HepG2 (cell line): ENCODE data around the gene VAX1. TPM values are rescaled to one million over a fixed set of nuclear protein-coding genes. Genes with fewer than 3 reads are reported as not detected.

Experiments used
- ATAC-seq: fragments of 200-7000 bp; cut with Tn5 transposase; 3 replicates; pipeline ENCODE4 v1.9.1; 2020; ENCODE audit warnings: mild to moderate bottlenecking, moderate library complexity
- BruUV-seq: library from RNA; stranded (reverse); fragments of 400-500 nt; replicated peaks from 2 replicates; lab custom pipeline; 2021; lab: Mats Ljungman, UMichigan
- CTCF ChIA-PET: fragments of 300-600 bp; formaldehyde crosslinking; extraction: SDS; loops from one replicate; lab custom pipeline; 2021; ENCODE audit warnings: low total read pairs, inconsistent platforms, low intra/inter-chr PET ratio; lab: Yijun Ruan, JAX
- POLR2A ChIA-PET: fragments of 350-600 bp; sonication (Branson Sonifier 250); formaldehyde crosslinking; loops from one replicate; lab custom pipeline; 2020; ENCODE audit warnings: antibody characterized with exemption, inconsistent platforms; lab: Yijun Ruan, JAX
- DNase-seq: peaks from one replicate; pipeline ENCODE4 v3.0.0-alpha.2; 2015; ENCODE audit warnings: low spot score
- FAIRE-seq: peaks from 3 replicates; lab custom pipeline; 2011; peaks lifted over from hg19 to GRCh38; lab: Jason Lieb, UNC
- H2AFZ ChIP-seq: one replicate; pipeline ENCODE4 v1.6.1; 2011; ENCODE audit warnings: low read length, inconsistent platforms
- H3K27ac ChIP-seq: fragments of 300-600 bp; 3 replicates; pipeline ENCODE4 v1.8.0; 2011; ENCODE audit warnings: mixed run types, mild to moderate bottlenecking, mixed read lengths, low read length, inconsistent platforms; ENCODE audit not compliant: insufficient read depth; ENCODE audit errors: extremely low read length
- H3K27me3 ChIP-seq, 2 experiments: fragments of 200-600 bp in 1 of 2; 2 replicates in 1 of 2; 3 replicates in 1 of 2; pipeline versions ENCODE4 v1.6.0 to v1.8.0; 2011; ENCODE audit warnings: low read length in 2 of 2, mild to moderate bottlenecking in 2 of 2, moderate library complexity in 2 of 2, inconsistent platforms in 1 of 2; ENCODE audit not compliant: insufficient read depth in 2 of 2, control insufficient read depth in 1 of 2
- H3K36me3 ChIP-seq, 2 experiments: fragments of 200-600 bp in 1 of 2; replicated peaks in 1 of 2; 2 replicates in 1 of 2; 3 replicates in 1 of 2; pipeline versions ENCODE4 v1.5.1 to v1.8.0; 2011; ENCODE audit warnings: low read length in 2 of 2, inconsistent platforms in 1 of 2; ENCODE audit not compliant: insufficient read depth in 2 of 2, control insufficient read depth in 1 of 2
- H3K4me1 ChIP-seq: 2 replicates; pipeline ENCODE4 v1.5.1; 2012; ENCODE audit warnings: low read length, inconsistent platforms; ENCODE audit not compliant: insufficient read depth
- H3K4me2 ChIP-seq: 2 replicates; pipeline ENCODE4 v1.6.0; 2011; ENCODE audit warnings: low read depth, low read length, inconsistent platforms
- H3K4me3 ChIP-seq, 3 experiments: fragments of 200-600 bp in 1 of 3; sonication (generic), shearing (Covaris generic) in 1 of 3; replicated peaks in 1 of 3; 2 replicates each; pipeline ENCODE4 v1.5.1; 2011 to 2016; ENCODE audit warnings: low read length in 3 of 3, inconsistent platforms in 2 of 3, low read depth in 2 of 3, mild to moderate bottlenecking in 2 of 3, control low read depth in 1 of 3, mixed read lengths in 1 of 3; ENCODE audit not compliant: insufficient read depth in 1 of 3
- H3K79me2 ChIP-seq: one replicate; pipeline ENCODE4 v1.6.1; 2011; ENCODE audit warnings: low read length, inconsistent platforms; ENCODE audit not compliant: insufficient read depth
- H3K9ac ChIP-seq: 2 replicates; pipeline ENCODE4 v1.6.0; 2011; ENCODE audit warnings: mild to moderate bottlenecking, low read depth, low read length, inconsistent platforms; ENCODE audit not compliant: insufficient read depth
- H3K9me3 ChIP-seq: 2 replicates; pipeline ENCODE4 v1.5.1; 2012; ENCODE audit warnings: mild to moderate bottlenecking, low read length
- H4K20me1 ChIP-seq: 2 replicates; pipeline ENCODE4 v1.6.0; 2011; ENCODE audit warnings: inconsistent platforms, mild to moderate bottlenecking, low read length, moderate library complexity; ENCODE audit not compliant: insufficient read depth
- HNRNPUL1 ChIP-seq: fragments of 200-400 bp; formaldehyde crosslinking; IDR thresholded peaks from 2 replicates; pipeline ENCODE4 v1.6.1; 2017; ENCODE audit warnings: low read depth, mild to moderate bottlenecking, low read length, moderate library complexity
- ZFP91 ChIP-seq: sonication (generic); formaldehyde crosslinking; IDR thresholded peaks from 2 replicates; pipeline ENCODE4 v1.9.0; 2022; ENCODE audit warnings: missing genetic modification reagents, mild to moderate bottlenecking, borderline replicate concordance
- ZNF343 ChIP-seq: sonication (generic); formaldehyde crosslinking; IDR thresholded peaks from 2 replicates; pipeline ENCODE4 v1.4.0; 2020; ENCODE audit warnings: mild to moderate bottlenecking, missing genetic modification reagents
- ZNF510 ChIP-seq: sonication (generic); formaldehyde crosslinking; IDR thresholded peaks from 2 replicates; pipeline ENCODE4 v1.4.0; 2020; ENCODE audit warnings: low read depth, mild to moderate bottlenecking, missing genetic modification reagents
- WGBS: methylation state at CpG from one replicate; pipeline ENCODE4 v1.1.6; 2017; ENCODE audit warnings: low lambda C conversion rate; 5-methylcytosine and 5-hydroxymethylcytosine counted together
- in situ Hi-C: cut with HindIII; loops from 2 replicates; pipeline ENCODE4 v1.10.0; 2017; ENCODE audit warnings: low pct_unique_long_range_greater_than_20kb; ENCODE audit not compliant: extremely low pct_ligation_motif_present
- intact Hi-C: fragments of 100-400 bp; cut with micrococcal nuclease; formaldehyde crosslinking; loops from one replicate; pipeline ENCODE4 v1.10.0; 2022; ENCODE audit not compliant: unreplicated experiment
- polyA plus RNA-seq, 8 experiments: library from polyadenylated mRNA; depleted of rRNA in 3 of 8; stranded (reverse) in 7 of 8; unstranded in 1 of 8; fragments of >200 nt; fragmentation: Illumina TruSeq in 4 of 8; extraction: Trizol in 4 of 8; gene quantifications; 2 replicates each; pipeline versions ENCODE4 v1.2.1 to v1.2.3, GENCODE V29; 2011 to 2016; ENCODE audit warnings: low read depth in 4 of 8, missing spikeins in 1 of 8, mixed read lengths in 1 of 8; ENCODE audit not compliant: insufficient read depth in 1 of 8
- total RNA-seq, 5 experiments: library from RNA; depleted of rRNA; stranded (reverse); fragments of >200 nt; fragmentation: Illumina TruSeq; extraction: Trizol; gene quantifications; 2 replicates each; pipeline ENCODE4 v1.2.3, GENCODE V29; 2016; ENCODE audit warnings: low read depth in 1 of 5

Gene VAX1
- total and polyA plus RNA-seq, 2 of the 13 experiments (the other 11 are each of a cell fraction or from before 2014, with no cell fraction given) = not detected

DNA sequence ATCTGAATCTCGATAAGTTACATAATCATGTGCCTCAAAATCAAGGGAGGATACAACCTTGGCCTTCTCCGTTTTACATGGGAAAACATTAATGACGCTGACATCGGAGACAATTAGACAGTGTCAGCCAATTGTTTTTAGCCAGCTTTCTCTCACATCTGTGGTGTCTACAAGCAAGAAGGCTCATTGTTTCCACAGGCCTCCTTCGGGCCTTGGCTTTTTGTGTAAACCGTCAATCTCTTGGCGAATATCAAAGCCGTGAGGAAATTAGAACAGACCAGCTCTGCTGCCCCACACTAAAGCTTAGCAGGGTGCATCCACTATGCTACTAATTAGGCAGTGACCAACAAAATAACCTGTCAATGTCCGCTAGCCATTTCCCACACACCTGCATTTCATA is 43.2 kb downstream of the VAX1 start:
- H3K9ac ChIP-seq = no peak overlapping the region
- CTCF ChIA-PET = no interaction called here
- in situ Hi-C loops (no loop called here), intact Hi-C loops (no loop called here)
- H3K79me2 ChIP-seq = no peaks in the 10 kb centered on the region
- H3K4me3 ChIP-seq = no peak overlapping the region
- no peak overlapping the region for H2AFZ ChIP-seq
- POLR2A ChIA-PET = no interaction called here
- FAIRE-seq (no peak), ATAC-seq (no peak), DNase-seq (no peak)
- H3K27me3 ChIP-seq = peaks cover 1 to 23% of the 10 kb centered on the region in 2 experiments; a peak in 2 of 5 replicates
- WGBS = 54% methylated on average over 9 of the region's 9 CpGs
- H3K36me3 ChIP-seq = no peaks in the 10 kb centered on the region
- H3K4me1 ChIP-seq = no peaks in the 10 kb centered on the region
- TF ChIP-seq ZNF343 (CRISPR knock-in tag) = no peak
- H3K27ac ChIP-seq = no peak overlapping the region
- no TSS peak for BruUV-seq
- H4K20me1 ChIP-seq = no peaks in the 10 kb centered on the region
- H3K9me3 ChIP-seq = no peaks in the 10 kb centered on the region
- no peak overlapping the region for H3K4me2 ChIP-seq

GRCh38 chr10:117092386-117092785 is 45.7 kb downstream of the VAX1 start:
- no peaks in the 10 kb centered on the region for H3K9me3 ChIP-seq
- WGBS = 2% methylated on average over 6 of the region's 6 CpGs
- no peaks in the 10 kb centered on the region for H3K79me2 ChIP-seq
- DNase-seq = no peak
- ATAC-seq = no peak
- no TSS peak for BruUV-seq
- no peaks in the 10 kb centered on the region for H4K20me1 ChIP-seq
- no peak overlapping the region for H3K9ac ChIP-seq
- ChIA-PET POLR2A (no interaction called here), CTCF (no interaction called here)
- no peak overlapping the region for H2AFZ ChIP-seq
- intact Hi-C loops (no loop called here), in situ Hi-C loops (no loop called here)
- no peak overlapping the region for H3K27ac ChIP-seq
- no peaks in the 10 kb centered on the region for H3K36me3 ChIP-seq
- no peak overlapping the region for H3K4me2 ChIP-seq
- FAIRE-seq = no peak
- H3K27me3 ChIP-seq = peaks cover 1 to 24% of the 10 kb centered on the region in 2 experiments; a peak in 2 of 5 replicates
- H3K4me1 ChIP-seq = no peaks in the 10 kb centered on the region
- TF ChIP-seq ZFP91 (CRISPR knock-in tag) = no peak
- TF ChIP-seq ZNF510 = no peak
- no peak for TF ChIP-seq HNRNPUL1
- TF ChIP-seq, all 625 proteins: peak for 0
- H3K4me3 ChIP-seq = no peak overlapping the region
